H1 (cell line): ENCODE results near the gene MLPH. TPM values are rescaled to one million over a fixed set of nuclear protein-coding genes. Genes with fewer than 3 reads are reported as not detected.

Source experiments
- CTCF ChIA-PET: fragments of 300-600 bp; sonication (Branson Sonifier 250); formaldehyde crosslinking; loops from one replicate; lab custom pipeline; 2021; ENCODE audit not compliant: partially characterized antibody; lab: Charles Lee
- POLR2A ChIA-PET: fragments of 300-600 bp; sonication (Branson Sonifier 250); formaldehyde crosslinking; loops from one replicate; lab custom pipeline; 2021; ENCODE audit warnings: inconsistent platforms; ENCODE audit not compliant: partially characterized antibody; lab: Charles Lee
- DNase-seq, 2 experiments: peaks; one replicate each; pipeline versions ENCODE4 v3.0.0 to v3.0.0-alpha.2; 2010 to 2022; ENCODE audit warnings: low spot score in 2 of 2, low read depth in 1 of 2, mixed read lengths in 1 of 2
- FAIRE-seq: peaks from 2 replicates; lab custom pipeline; 2011; peaks lifted over from hg19 to GRCh38; lab: Jason Lieb, UNC
- H2AFZ ChIP-seq: 2 replicates; pipeline ENCODE4 v1.8.1; 2012; ENCODE audit warnings: low read length, inconsistent platforms
- H2AK5ac ChIP-seq: 2 replicates; pipeline ENCODE4 v1.6.1; 2013; ENCODE audit warnings: low read depth, low read length
- H2BK120ac ChIP-seq: replicated peaks from 2 replicates; pipeline ENCODE3; 2013; ENCODE audit warnings: low read depth, low read length, inconsistent platforms
- H2BK12ac ChIP-seq: 2 replicates; pipeline ENCODE4 v1.6.1; 2013; ENCODE audit warnings: low read depth, low read length
- H2BK15ac ChIP-seq: 2 replicates; pipeline ENCODE4 v1.6.1; 2013; ENCODE audit warnings: low read length
- H2BK20ac ChIP-seq: 2 replicates; pipeline ENCODE4 v1.6.1; 2013; ENCODE audit warnings: low read length
- H2BK5ac ChIP-seq: 2 replicates; pipeline ENCODE4 v1.6.1; 2013; ENCODE audit warnings: low read depth, low read length
- H3K14ac ChIP-seq: 2 replicates; pipeline ENCODE4 v1.6.1; 2013; ENCODE audit warnings: inconsistent platforms; ENCODE audit not compliant: insufficient read length
- H3K18ac ChIP-seq: 2 replicates; pipeline ENCODE4 v1.6.1; 2013; ENCODE audit warnings: low read length; ENCODE audit errors: extremely low read depth
- H3K23ac ChIP-seq: 2 replicates; pipeline ENCODE4 v1.6.1; 2013; ENCODE audit warnings: inconsistent platforms; ENCODE audit not compliant: insufficient read length
- H3K23me2 ChIP-seq: 2 replicates; pipeline ENCODE4 v1.6.1; 2013; ENCODE audit warnings: low read depth, low read length
- H3K27ac ChIP-seq: 2 replicates; pipeline ENCODE4 v1.6.1; 2011; ENCODE audit warnings: low read depth, low read length, inconsistent platforms
- H3K27me3 ChIP-seq, 4 experiments: replicated peaks in 1 of 4; 1 replicate in 1 of 4; 2 replicates in 3 of 4; pipeline versions ENCODE4 v1.6.1 to v1.8.1; 2011 to 2013; ENCODE audit warnings: low read length in 3 of 4, mild to moderate bottlenecking in 3 of 4, inconsistent platforms in 2 of 4, mixed read lengths in 2 of 4, moderate library complexity in 1 of 4; ENCODE audit not compliant: control insufficient read depth in 3 of 4, insufficient read depth in 3 of 4; ENCODE audit errors: extremely low read depth in 1 of 4
- H3K36me3 ChIP-seq, 4 experiments: 2 replicates each; pipeline versions ENCODE4 v1.6.1 to v1.8.1; 2011 to 2013; ENCODE audit warnings: mild to moderate bottlenecking in 4 of 4, low read length in 3 of 4, moderate library complexity in 2 of 4, control low read depth in 1 of 4, inconsistent platforms in 1 of 4; ENCODE audit not compliant: insufficient read depth in 4 of 4, control insufficient read depth in 2 of 4
- H3K4ac ChIP-seq: replicated peaks from 2 replicates; pipeline ENCODE3; 2013; ENCODE audit warnings: low read length, low read depth, mixed read lengths, inconsistent platforms; ENCODE audit not compliant: insufficient read length
- H3K4me1 ChIP-seq, 4 experiments: replicated peaks in 1 of 4; 1 replicate in 1 of 4; 2 replicates in 3 of 4; pipeline versions ENCODE4 v1.6.1 to v1.8.1; 2011 to 2013; ENCODE audit warnings: low read length in 3 of 4, inconsistent platforms in 2 of 4, mixed read lengths in 1 of 4; ENCODE audit not compliant: insufficient read depth in 4 of 4, control insufficient read depth in 3 of 4
- H3K4me2 ChIP-seq, 2 experiments: 2 replicates each; pipeline versions ENCODE4 v1.6.1 to v1.8.1; 2011 to 2013; ENCODE audit warnings: low read depth in 2 of 2, low read length in 2 of 2, control low read depth in 1 of 2, inconsistent platforms in 1 of 2, mild to moderate bottlenecking in 1 of 2; ENCODE audit not compliant: insufficient read depth in 1 of 2
- H3K4me3 ChIP-seq, 4 experiments: fragments of 200-600, 300-600 bp in 1 of 4; sonication (generic), shearing (Covaris generic), sonication (Bioruptor Twin) in 1 of 4; 2 replicates each; pipeline versions ENCODE4 v1.5.1 to v1.8.1; 2011 to 2016; ENCODE audit warnings: low read length in 4 of 4, low read depth in 3 of 4, control low read depth in 2 of 4, inconsistent platforms in 2 of 4, mild to moderate bottlenecking in 2 of 4, mixed read lengths in 1 of 4, moderate library complexity in 1 of 4; ENCODE audit not compliant: insufficient read depth in 2 of 4; ENCODE audit errors: extremely low read depth in 1 of 4
- H3K56ac ChIP-seq: replicated peaks from 2 replicates; pipeline ENCODE3; 2013; ENCODE audit warnings: low read depth, mild to moderate bottlenecking, mixed read lengths, low read length, inconsistent platforms; ENCODE audit not compliant: insufficient read length
- H3K79me1 ChIP-seq: 2 replicates; pipeline ENCODE4 v1.6.1; 2013; ENCODE audit warnings: low read depth, low read length, control low read depth
- H3K79me2 ChIP-seq, 2 experiments: 2 replicates each; pipeline versions ENCODE4 v1.6.1 to v1.8.1; 2012 to 2013; ENCODE audit warnings: low read length in 2 of 2, mild to moderate bottlenecking in 2 of 2, inconsistent platforms in 1 of 2; ENCODE audit not compliant: insufficient read depth in 2 of 2, control insufficient read depth in 1 of 2
- H3K9ac ChIP-seq, 4 experiments: replicated peaks in 1 of 4; 1 replicate in 1 of 4; 2 replicates in 3 of 4; pipeline versions ENCODE4 v1.6.1 to v1.8.1; 2011 to 2013; ENCODE audit warnings: low read depth in 3 of 4, low read length in 3 of 4, control low read depth in 2 of 4, mild to moderate bottlenecking in 2 of 4, moderate library complexity in 2 of 4, inconsistent platforms in 1 of 4; ENCODE audit errors: extremely low read depth in 1 of 4
- H3K9me3 ChIP-seq, 2 experiments: 2 replicates each; pipeline versions ENCODE4 v1.6.1 to v1.8.1; 2012 to 2013; ENCODE audit warnings: mild to moderate bottlenecking in 2 of 2, moderate library complexity in 2 of 2, control low read depth in 1 of 2, inconsistent platforms in 1 of 2, low read depth in 1 of 2, low read length in 1 of 2, mixed read lengths in 1 of 2; ENCODE audit not compliant: insufficient read depth in 2 of 2
- H4K20me1 ChIP-seq, 2 experiments: replicated peaks in 1 of 2; 2 replicates each; pipeline versions ENCODE3 to v1.8.1; 2011 to 2013; ENCODE audit warnings: inconsistent platforms in 2 of 2, low read length in 2 of 2, mild to moderate bottlenecking in 1 of 2; ENCODE audit not compliant: insufficient read depth in 2 of 2, control insufficient read depth in 1 of 2
- H4K5ac ChIP-seq: 2 replicates; pipeline ENCODE4 v1.6.1; 2013; ENCODE audit warnings: low read length, low read depth, mixed read lengths, inconsistent platforms; ENCODE audit not compliant: insufficient read length
- H4K8ac ChIP-seq: 2 replicates; pipeline ENCODE4 v1.8.0; 2013; ENCODE audit warnings: mild to moderate bottlenecking, moderate library complexity, low read length, inconsistent platforms; ENCODE audit not compliant: insufficient read depth; ENCODE audit errors: extremely low read depth
- H4K91ac ChIP-seq: replicated peaks from 2 replicates; pipeline ENCODE3; 2013; ENCODE audit warnings: low read length, mixed read lengths, inconsistent platforms; ENCODE audit not compliant: insufficient read length
- EP300 ChIP-seq, 2 experiments: IDR thresholded peaks; 1 replicate in 1 of 2; 2 replicates in 1 of 2; pipeline ENCODE4 v1.6.1; 2011 to 2012; ENCODE audit warnings: low read depth in 2 of 2, low read length in 2 of 2, mild to moderate bottlenecking in 2 of 2, borderline replicate concordance in 1 of 2, inconsistent platforms in 1 of 2, moderate library complexity in 1 of 2
- GABPA ChIP-seq: IDR thresholded peaks from 2 replicates; pipeline ENCODE4 v1.6.1; 2011; ENCODE audit warnings: mild to moderate bottlenecking, low read length, moderate library complexity, borderline replicate concordance; ENCODE audit not compliant: insufficient read depth
- SP4 ChIP-seq: IDR thresholded peaks from 2 replicates; pipeline ENCODE4 v1.6.1; 2012; ENCODE audit warnings: low read length, inconsistent platforms
- USF2 ChIP-seq: IDR thresholded peaks from 2 replicates; pipeline ENCODE4 v1.6.1; 2011; ENCODE audit warnings: low read length, improper control_type of control experiment
- YY1 ChIP-seq: IDR thresholded peaks from 2 replicates; pipeline ENCODE4 v1.6.1; 2011; ENCODE audit warnings: low read depth, mild to moderate bottlenecking, low read length
- WGBS, 2 experiments: shearing (Covaris generic) in 1 of 2; methylation state at CpG; one replicate each; pipeline versions ENCODE4 v1.1.6 to v1.1.7; 2013 to 2015; ENCODE audit warnings: low lambda C conversion rate in 2 of 2, mixed read lengths in 2 of 2, inconsistent platforms in 1 of 2, low coverage in 1 of 2, missing lambda C conversion rate in 1 of 2; ENCODE audit not compliant: insufficient replicate concordance in 2 of 2, insufficient coverage in 1 of 2, insufficient read length in 1 of 2; ENCODE audit errors: extremely low coverage in 1 of 2, missing lambda C conversion rate in 1 of 2; 5-methylcytosine and 5-hydroxymethylcytosine counted together
- polyA plus RNA-seq, 7 experiments: library from polyadenylated mRNA; depleted of rRNA in 3 of 7; stranded (reverse) in 5 of 7; unstranded in 2 of 7; fragments of >200 nt in 5 of 7; fragments of 200-250 nt in 2 of 7; gene quantifications; 1 replicate in 5 of 7; 2 replicates in 1 of 7; 4 replicates in 1 of 7; pipeline versions ENCODE4 v1.2.1 to v1.2.3, GENCODE V29; 2011 to 2013; ENCODE audit warnings: missing spikeins in 2 of 7, mixed read lengths in 2 of 7
- total RNA-seq: library from RNA; stranded (reverse); fragmentation: NEBNext Ultra II Directional; extraction: Animal tissue kit (Norgen Biotek cat#: 25700); gene quantifications from 2 replicates; pipeline ENCODE4 v1.2.1, GENCODE V29; 2021

MLPH gene
- total and polyA plus RNA-seq, 2 of the 8 experiments (the other 6 are each of a cell fraction or from before 2014, with no cell fraction given) = 12.7 to 17.0 TPM

GRCh38 chr2:237593596-237594320 is 106.7 kb downstream of the MLPH start:
- H4K5ac ChIP-seq = peak overlapping the region; percentile 79
- peak overlapping the region; percentile 9; the same call in 1 of the 2 replicates for H3K27ac ChIP-seq
- no peak overlapping the region; a peak in 1 of 7 replicates for H3K9ac ChIP-seq
- H4K20me1 ChIP-seq = no peaks in the 10 kb centered on the region
- H3K23me2 ChIP-seq = peaks cover 4% of the 10 kb centered on the region
- CTCF ChIA-PET = interaction anchor here (0.6 to 6.9 kb wide), 14 partner anchors 9 to 966 kb away, joined by 3 to 47 read pairs (median 4); no protein-coding TSS in a partner anchor
- peak overlapping the region; percentile 99 for H2BK12ac ChIP-seq
- FAIRE-seq (no peak), DNase-seq (no peak)
- H3K9me3 ChIP-seq = no peaks in the 10 kb centered on the region
- H2BK15ac ChIP-seq = peak overlapping the region; percentile 77; the same call in 1 of the 2 replicates
- no peak overlapping the region for H3K23ac ChIP-seq
- H3K27me3 ChIP-seq = no peaks in the 10 kb centered on the region
- peak overlapping the region; percentile 98 for H2AK5ac ChIP-seq
- POLR2A ChIA-PET = interaction anchor here (0.9 to 2.6 kb wide), 7 partner anchors 8 to 96 kb away, joined by 3 to 14 read pairs (median 5); partner anchors contain the start of gene PRLH
- peak overlapping the region; percentile 91 for H2BK5ac ChIP-seq
- peak overlapping the region; percentile 82 for H3K14ac ChIP-seq
- H3K79me1 ChIP-seq = no peaks in the 10 kb centered on the region
- H3K4me1 ChIP-seq = peaks cover 18 to 54% (median 36%) of the 10 kb centered on the region in 4 experiments
- peak overlapping the region in 1 of 4 experiments; percentile 24; a peak in 1 of 8 replicates for H3K4me3 ChIP-seq
- 76% methylated on average over 17 of the region's 17 CpGs; no CpG with 5 or more reads in 1 of the 2 experiments for WGBS, 2 experiments
- peak overlapping the region; percentile 95 for H3K18ac ChIP-seq
- H3K4ac ChIP-seq = peak overlapping the region; percentile 82
- no peak overlapping the region for H2AFZ ChIP-seq
- H3K79me2 ChIP-seq = peaks cover 4 to 17% of the 10 kb centered on the region in 2 experiments; a peak in 2 of 4 replicates
- H4K8ac ChIP-seq = peak overlapping the region; percentile 51
- peak overlapping the region; percentile 96 for H2BK120ac ChIP-seq
- no peak for TF ChIP-seq GABPA
- TF ChIP-seq USF2 = no peak
- TF ChIP-seq EP300 (IDR thresholded peaks at IDR 0.05; ENCODE audit: borderline replicate concordance in 1 of 2, low read depth in 2 of 2, low read length in 2 of 2) = no peak
- TF ChIP-seq YY1 = no peak
- TF ChIP-seq SP4 = no peak
- TF ChIP-seq, all 59 proteins: peak for 0
- H3K36me3 ChIP-seq = no peaks in the 10 kb centered on the region
- H3K56ac ChIP-seq = peak overlapping the region; percentile 24
- peak overlapping the region; percentile 98 for H4K91ac ChIP-seq
- peak overlapping the region; percentile 32 to 37; a peak in 3 of 4 replicates for H3K4me2 ChIP-seq
- peak overlapping the region; percentile 96 for H2BK20ac ChIP-seq
